ENCODE results near the gene CSRP2.

Gene CSRP2

DNA sequence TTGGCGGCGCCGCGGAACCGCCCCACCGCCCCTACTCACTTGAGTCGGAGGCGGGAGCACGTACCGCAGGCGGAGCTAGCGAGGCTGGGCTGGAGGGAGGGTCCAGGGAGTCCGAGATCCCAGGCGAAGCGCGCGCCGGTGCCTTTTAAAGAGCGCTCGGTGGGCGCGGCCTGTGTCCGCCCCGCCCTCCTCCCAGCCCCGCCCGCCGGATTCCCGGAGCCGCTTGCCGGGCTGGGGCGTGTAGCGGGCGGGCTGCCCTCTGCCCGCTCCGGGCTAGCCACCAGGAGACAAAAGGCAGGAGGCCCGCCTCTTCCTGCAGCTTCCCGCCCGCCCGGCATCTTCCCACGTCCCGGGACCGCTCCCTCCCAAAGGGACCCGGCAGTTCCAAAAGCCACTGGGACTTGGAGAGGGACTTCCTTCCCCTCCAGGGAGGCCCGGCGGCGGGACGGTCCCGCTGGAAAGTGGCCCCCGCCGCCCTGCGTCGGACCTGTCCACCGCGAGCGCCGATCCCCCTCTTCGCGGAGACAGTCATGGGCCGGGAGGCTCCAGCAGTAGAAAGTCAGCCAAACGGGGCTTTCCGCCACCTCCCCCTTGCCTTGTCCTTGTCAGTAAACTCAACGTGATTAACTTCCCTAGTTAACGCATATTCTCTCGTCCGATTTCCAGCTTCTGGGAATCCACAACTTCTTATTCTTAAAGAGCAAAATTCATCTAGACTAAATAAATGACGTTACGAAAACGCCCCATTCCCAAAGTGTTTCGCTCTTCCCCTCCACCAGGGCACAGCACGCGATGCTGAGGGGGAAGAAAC, at the start of gene CSRP2:
CSRP2 (minus strand) TSS at position 121 of the 811 bp plus-strand sequence. CDS start 12,759 bp downstream, outside the sequence.
- DNase-seq (ENCODE audit: low read depth) = no peak

- DNase-seq (ENCODE audit: low read depth) = no peak
These were observed 48.5 kb upstream of the CSRP2 start for GRCh38 chr12:76927170-76927784.

GRCh38 chr12:76925135-76925534, 46.3 kb upstream of the CSRP2 start:
- DNase-seq (ENCODE audit: low read depth) = no peak

DNA sequence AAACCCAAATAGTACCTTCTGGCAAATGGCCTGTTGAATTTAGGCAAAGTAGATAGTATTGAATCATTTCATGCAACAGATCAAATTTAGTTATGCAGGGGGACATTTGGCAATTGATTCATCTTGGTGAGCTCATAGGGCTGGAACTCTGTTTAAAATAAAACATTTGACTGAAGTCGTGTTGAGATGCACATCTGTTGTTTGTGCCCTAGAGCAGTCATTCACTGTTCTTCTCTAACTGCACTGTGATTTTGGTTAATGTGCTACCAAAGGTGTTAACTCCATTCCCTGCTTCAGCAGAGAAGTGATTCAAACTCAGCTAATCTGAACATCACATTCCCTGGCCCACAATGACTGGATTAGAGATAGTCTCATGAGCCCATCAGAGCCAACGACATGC, 44.0 kb upstream of the CSRP2 start:
- DNase-seq (ENCODE audit: low read depth) = no peak

- no peak for DNase-seq (ENCODE audit: low read depth)
These were observed 43.3 kb upstream of the CSRP2 start for GRCh38 chr12:76921891-76922664.

DNA sequence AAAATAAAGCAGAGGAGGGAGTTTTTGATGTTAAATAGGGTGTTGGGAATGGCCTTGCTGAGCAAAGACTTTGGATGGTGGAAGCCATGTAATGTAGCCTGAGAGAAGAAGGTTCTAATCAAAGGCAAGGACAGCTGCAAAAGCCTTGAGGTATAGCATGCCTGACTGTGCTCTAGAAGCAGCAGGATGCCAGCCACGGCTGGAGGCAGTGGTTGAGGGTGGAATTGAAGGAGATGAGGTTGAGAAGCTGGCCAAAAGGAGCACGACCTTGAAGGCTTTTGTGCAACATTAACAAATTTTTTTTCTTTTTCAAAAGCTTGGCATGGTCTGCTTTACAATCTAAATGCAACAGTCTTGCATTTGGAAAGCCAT, 42.3 kb upstream of the CSRP2 start:
- DNase-seq (ENCODE audit: low read depth) = no peak

DNA sequence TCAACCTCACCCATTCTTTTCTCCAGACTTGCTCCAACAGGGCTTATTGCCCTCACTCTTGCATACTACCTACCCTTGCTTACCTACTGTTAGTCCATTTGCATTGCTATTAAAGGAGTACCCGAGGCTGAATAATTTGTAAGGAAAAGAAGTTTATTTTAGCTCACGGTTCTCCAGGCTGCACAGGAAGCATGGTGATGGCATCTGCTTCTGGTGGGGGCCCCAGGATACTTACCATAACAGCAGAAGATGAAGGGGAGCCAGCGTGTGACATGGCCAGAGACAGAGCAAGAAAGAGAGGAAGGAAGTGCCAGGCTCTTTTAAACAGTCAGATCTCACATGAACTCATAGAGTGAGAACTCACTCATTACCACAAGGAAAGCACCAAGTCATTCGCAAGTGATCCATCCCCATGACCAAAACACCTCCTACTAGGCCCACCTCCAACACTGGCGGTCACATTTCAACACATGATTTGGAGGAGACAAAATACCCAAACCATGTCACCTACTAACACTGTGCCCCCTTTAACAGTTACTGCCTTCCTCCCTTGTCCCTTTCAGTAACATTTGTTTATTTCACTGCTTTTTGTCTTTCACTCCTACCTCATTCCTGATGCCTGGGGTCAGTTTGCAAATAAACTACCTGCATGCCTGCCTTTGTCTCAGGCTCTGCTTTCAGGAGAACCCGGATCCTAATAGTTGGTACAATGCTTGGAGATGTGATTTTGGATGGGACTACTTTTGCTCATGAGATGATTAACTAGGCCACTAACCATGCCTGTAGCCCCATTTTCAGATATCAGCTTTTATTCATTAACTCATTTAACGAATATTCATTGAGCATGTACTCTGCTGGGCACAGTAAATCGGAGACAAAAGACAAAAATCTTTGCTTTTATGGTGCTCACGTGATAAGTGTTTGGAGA, 41.6 kb upstream of the CSRP2 start:
- DNase-seq (ENCODE audit: low read depth) = no peak

- DNase-seq (ENCODE audit: low read depth) = no peak
These were observed 40.8 kb upstream of the CSRP2 start for GRCh38 chr12:76919383-76920171.

DNA sequence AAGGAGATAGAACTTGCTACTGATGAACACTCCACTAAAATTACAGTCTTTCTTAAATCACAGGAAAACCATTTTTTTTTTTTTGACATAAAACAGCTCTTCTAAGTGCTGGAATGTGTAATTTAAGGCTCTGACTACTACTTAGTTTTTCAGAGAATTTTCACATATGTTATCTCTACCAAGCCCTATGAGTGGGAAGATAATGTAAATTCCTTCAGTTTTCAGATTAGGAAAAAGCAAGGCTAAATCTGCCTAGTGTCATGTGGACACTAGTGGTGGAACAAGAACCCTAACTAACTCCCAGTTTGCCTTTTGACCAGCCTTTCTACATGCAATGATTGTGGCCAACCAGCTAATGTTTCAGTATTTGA, 37.3 kb upstream of the CSRP2 start:
- DNase-seq (ENCODE audit: low read depth) = no peak

DNA sequence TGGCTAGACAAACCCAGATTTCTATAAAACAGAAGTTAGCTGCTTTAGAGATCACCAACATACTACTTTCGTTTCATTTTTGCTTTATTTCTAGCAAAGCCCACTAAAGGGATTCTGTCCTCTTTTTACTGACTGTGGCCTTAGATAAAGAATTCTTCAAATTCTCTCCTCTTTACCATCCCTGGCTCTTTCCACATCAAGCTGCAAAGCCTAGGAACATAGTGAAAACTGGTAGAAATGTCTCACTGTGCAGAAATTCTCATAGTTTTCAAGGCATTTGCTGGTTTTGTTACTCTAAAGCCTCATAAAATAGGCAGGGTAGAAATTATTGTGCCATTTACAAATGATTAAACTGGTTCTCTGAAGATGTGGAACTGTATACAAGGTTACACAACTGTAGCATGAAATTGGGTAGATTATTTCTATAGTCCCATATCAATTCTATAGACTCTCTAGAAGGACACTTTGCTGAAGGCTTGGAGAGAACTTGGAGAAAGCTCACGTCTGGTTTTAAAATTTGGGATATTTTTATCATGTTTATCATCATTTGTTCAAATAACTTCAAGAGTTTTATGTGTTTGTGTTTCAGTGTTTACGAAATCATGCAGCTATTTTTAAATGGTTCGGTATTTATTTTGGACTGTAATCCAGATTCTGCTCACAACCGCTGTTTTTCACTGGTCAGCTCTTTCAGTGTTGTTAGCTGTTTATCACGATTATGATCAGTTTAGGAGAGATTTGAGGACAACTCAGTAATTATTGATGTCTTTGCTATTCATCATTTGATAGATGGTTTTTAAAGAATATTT, 36.7 kb upstream of the CSRP2 start:
- DNase-seq (ENCODE audit: low read depth) = no peak

- no peak for DNase-seq (ENCODE audit: low read depth)
These were observed 35.5 kb upstream of the CSRP2 start for GRCh38 chr12:76914102-76914859.

- no peak for DNase-seq (ENCODE audit: low read depth)
These were observed 30.5 kb upstream of the CSRP2 start for GRCh38 chr12:76909290-76909689.

DNA sequence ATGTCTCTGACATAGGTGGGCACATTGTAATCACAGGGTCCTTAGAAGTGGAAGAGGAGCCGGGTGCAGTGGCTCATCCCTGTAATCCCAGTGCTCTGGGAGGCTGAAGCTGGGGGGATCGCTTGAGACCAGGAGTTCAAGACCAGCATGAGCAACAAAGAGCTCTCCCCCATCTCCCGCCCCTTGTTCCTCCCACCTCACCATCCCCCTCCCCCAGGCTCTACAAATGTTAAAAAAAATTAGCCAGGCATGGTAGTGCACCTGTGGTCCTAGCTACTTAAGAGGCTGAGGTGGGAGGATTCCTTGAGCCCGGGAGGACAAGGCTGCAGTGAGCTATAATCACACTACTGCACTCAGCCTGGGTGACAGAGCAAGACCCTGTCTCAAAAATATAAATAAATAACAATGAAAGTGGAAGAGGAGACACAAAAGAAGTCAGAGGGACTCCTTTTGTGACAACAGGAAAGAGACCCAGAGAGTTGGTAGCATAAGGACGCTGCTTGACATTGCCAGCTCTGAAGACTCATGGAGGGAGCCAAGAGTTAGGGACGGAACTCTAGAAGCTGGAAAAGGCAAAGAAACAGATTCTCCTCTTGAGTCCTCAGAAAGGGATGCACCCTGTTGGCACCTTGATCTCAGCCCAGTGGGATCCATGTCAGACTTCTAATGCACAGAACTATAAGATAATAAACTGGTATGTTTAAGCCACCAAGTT, 29.6 kb upstream of the CSRP2 start:
- DNase-seq (ENCODE audit: low read depth) = no peak

DNA sequence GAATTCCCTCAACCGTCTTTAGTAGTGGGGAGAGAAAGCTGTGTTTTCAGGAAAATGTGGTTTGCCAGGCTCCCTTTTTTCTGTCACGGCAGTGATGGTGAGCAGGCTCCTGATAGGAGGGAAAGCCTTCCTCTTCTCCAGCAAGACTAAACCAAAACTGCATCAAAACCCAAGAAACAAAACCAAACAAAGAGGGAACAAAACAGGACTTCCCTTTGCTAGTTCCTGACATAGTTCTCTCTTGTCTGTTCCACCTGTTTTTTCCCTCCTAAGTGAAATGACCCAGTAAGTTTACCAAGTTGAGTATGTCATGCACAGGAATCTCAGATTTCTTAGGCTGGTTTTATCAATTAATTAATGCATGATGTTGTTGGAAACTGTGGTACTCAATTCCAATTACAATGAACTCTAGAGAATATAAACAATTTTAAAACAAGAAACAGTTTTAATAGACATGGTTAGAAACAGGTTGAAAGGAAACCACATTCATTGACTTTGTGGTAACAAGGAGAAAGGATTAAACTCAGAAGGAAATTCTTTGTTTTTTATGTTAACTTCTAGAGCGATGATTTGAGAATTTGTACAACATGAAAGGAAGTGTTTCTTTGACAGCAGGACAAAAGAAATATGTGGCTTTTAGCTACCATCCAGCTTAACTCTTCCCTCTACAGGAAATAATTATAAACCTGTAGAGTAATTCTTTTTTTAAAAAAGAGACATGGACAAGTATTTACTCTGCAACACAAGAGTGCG, 23.0 kb upstream of the CSRP2 start:
- DNase-seq (ENCODE audit: low read depth) = no peak

- no peak for DNase-seq (ENCODE audit: low read depth)
These were observed 20.7 kb upstream of the CSRP2 start for GRCh38 chr12:76899522-76899921.

DNA sequence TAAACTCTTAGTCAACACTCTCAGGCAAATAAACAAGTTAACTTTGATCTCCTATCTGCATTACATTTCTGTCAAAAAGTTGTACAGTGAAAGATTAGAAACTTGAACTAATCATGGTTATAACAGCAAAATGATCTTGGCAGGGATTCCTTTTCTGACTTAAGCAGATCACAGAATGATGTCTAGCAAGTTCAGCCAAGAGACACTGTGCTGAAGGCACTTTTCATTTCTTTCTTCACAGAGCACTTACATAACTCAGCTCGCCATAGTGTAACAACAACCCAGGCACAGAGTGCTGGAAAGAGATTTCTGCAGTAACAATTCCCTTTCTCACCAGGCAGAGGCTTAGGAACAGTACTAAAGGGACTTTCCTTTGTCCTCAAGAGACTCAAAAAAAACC, 19.6 kb upstream of the CSRP2 start:
- DNase-seq (ENCODE audit: low read depth) = no peak

- no peak for DNase-seq (ENCODE audit: low read depth)
These were observed 17.5 kb upstream of the CSRP2 start for GRCh38 chr12:76896274-76896673.

DNA sequence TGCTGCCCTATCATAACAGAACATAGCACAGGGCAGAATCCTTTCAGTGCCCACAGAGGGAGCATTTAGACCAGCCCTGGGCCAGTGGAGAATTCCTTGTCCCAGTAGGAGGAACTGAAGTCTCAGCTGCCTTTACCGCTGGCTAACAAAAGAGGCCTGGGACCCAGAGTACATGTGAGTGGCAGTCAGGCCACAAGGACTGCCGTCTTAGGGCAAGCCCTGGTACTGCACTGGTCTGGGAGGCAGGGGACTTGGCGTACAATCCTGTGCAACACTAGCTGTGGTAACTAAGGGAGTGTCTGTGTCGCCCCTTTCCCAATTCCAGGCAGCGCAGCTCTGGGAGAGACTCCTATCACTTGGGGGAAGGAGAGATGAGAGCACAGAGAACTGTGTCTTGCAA, 17.0 kb upstream of the CSRP2 start:
- DNase-seq (ENCODE audit: low read depth) = no peak
